C4-2B (cell line): ENCODE data around the gene KIAA0408.

Experiments used
- H3K27ac ChIP-seq: fragments of 450-650 bp; 2 replicates; pipeline ENCODE4 v1.5.1; 2017
- ZFX ChIP-seq: fragments of 450-650 bp; IDR thresholded peaks from 2 replicates; pipeline ENCODE4 v1.6.1; 2017
- TF ChIP-seq, protein P1 (sequence below): fragments of 450-650 bp; conservative IDR thresholded peaks from 2 replicates; pipeline ENCODE4 v1.5.1; 2017; ENCODE audit warnings: mild to moderate bottlenecking

The KIAA0408 gene

DNA sequence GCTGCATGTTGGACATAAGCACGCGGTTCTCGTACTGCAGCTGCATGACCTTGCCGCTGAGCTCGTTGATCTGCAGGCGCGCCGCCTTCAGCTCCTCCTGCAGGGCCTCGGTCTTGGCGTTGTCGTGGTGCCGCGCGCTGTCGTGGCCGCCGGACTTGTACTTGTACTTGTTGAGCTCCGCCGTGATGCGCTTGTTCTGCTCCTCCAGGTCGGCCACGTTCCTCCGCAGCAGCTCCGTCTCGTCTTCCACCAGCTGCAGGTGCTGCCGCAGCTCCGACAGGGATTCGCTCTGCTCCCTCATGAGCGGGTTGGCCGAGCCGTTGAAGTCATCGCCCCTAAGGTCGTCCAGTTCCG lies 16.6 kb upstream of the KIAA0408 start:
- no peak overlapping the region for H3K27ac ChIP-seq
- TF ChIP-seq, protein P1, sequence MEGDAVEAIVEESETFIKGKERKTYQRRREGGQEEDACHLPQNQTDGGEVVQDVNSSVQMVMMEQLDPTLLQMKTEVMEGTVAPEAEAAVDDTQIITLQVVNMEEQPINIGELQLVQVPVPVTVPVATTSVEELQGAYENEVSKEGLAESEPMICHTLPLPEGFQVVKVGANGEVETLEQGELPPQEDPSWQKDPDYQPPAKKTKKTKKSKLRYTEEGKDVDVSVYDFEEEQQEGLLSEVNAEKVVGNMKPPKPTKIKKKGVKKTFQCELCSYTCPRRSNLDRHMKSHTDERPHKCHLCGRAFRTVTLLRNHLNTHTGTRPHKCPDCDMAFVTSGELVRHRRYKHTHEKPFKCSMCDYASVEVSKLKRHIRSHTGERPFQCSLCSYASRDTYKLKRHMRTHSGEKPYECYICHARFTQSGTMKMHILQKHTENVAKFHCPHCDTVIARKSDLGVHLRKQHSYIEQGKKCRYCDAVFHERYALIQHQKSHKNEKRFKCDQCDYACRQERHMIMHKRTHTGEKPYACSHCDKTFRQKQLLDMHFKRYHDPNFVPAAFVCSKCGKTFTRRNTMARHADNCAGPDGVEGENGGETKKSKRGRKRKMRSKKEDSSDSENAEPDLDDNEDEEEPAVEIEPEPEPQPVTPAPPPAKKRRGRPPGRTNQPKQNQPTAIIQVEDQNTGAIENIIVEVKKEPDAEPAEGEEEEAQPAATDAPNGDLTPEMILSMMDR = no peak
- TF ChIP-seq ZFX = no peak

DNA sequence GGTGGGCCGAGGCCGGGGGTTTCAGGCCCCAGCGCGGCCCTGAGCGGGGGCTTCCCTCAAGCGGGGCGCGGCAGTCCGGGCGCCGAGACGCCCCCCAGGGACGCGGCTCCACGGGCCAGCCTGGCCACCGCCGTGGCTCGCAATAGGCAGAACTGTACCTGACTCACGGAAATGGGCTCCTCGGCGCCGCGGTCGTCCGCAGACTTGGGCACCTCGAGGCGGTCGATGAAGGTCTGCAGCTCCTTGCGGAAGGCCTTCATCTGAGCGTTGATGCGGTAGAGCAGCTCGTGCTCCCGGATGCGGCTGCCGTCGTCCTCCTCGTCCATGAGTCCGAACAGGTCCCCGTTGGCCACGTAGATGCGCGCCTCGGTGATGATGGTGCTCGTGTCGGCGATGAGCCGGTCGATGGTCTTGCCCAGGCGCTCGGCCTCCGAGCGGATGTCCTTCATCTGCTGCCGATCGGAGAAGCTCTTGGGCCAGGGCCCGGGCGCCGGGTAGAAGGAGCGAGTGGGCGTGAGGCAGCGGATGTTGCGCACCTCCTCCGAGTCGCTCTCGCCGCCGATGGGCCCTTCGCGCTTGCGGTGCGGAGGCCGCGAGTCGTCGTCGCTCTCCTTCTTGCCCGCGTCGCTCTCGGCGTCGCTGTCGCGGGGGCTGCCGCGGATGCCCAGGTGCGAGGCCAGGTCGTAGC lies 16.1 kb upstream of the KIAA0408 start:
- TF ChIP-seq ZFX = no peak
- TF ChIP-seq, protein P1 = no peak
- no peak overlapping the region for H3K27ac ChIP-seq

GRCh38 chr6:127471379-127472255 lies 12.4 kb upstream of the KIAA0408 start:
- TF ChIP-seq ZFX = no peak
- TF ChIP-seq, protein P1 = no peak
- no peak overlapping the region for H3K27ac ChIP-seq

- TF ChIP-seq ZFX = no peak
- TF ChIP-seq, protein P1 = no peak
- H3K27ac ChIP-seq = no peak overlapping the region
These were observed 9.7 kb upstream of the KIAA0408 start for GRCh38 chr6:127468936-127469335.

GRCh38 chr6:127466416-127466815 lies 7.2 kb upstream of the KIAA0408 start:
- H3K27ac ChIP-seq = no peak overlapping the region
- TF ChIP-seq ZFX = no peak
- TF ChIP-seq, protein P1 = no peak

DNA sequence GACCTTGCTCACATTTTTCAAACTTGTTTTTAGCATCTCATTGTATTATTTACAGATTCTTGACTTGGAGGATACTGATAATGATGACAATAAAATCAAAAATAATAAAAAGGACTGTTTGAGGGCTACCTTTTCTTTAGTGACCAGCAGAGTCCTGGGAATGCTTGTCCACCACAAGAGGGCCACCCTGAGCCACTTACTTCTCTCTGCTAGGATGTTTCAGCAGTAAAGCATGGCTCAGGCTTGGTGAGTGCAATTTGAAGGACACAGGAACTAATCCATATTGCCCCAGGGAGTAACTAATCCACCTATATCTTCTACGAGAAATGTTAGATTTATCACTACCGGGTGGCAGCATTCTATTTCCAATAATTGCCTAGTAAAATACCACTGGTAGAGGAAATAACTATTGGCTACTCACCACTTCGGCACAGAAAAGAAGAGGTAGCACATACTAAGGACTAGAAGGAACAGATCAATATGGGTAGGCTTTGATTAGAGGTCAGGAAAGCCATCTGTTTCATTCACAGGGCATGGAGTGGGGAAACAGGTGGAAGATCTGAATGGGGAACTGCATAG lies 5.8 kb upstream of the KIAA0408 start:
- H3K27ac ChIP-seq = no peak overlapping the region
- TF ChIP-seq ZFX = no peak
- TF ChIP-seq, protein P1 = peak; percentile 88
